HG02759 (cell line): ENCODE data around the gene UBE2E2.
A peak's percentile ranks its signal among the peaks of the same experiment; 100 is the strongest.

Experiments
- ATAC-seq: cut with Tn5 transposase; IDR thresholded peaks from one replicate; pipeline ENCODE4 v1.9.1; 2021; ENCODE audit warnings: mild to moderate bottlenecking, moderate library complexity; ENCODE audit not compliant: unreplicated experiment

The UBE2E2 gene

DNA sequence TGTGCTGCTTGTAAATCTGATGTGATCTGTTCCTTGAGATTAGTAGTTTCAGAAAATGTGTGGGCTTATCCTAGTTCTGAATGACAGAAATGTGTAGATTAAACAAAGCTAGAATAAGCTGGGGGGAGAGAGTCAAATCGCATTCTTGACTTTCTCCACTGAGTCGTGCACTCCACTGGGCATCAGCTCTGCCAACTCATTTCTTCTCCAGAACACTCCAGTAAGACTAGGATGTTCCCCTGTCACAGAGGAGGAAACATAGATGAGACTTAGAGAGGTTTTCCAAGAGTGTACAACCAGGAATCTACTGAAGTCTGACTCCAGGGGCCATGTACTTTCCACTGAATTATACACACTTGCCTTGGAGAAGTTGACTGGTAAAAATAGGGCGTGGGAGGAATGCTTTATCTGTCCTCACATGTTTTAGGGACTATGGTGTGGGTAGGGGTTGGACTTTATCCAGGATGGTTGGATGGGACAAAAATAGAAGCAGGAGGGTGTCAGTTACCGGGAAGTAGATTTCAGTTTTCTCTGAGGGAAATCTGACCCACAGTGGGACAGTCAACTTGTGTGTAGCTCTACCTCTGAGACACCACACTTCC is 298.2 kb downstream of the UBE2E2 start:
- ATAC-seq: no peak

DNA sequence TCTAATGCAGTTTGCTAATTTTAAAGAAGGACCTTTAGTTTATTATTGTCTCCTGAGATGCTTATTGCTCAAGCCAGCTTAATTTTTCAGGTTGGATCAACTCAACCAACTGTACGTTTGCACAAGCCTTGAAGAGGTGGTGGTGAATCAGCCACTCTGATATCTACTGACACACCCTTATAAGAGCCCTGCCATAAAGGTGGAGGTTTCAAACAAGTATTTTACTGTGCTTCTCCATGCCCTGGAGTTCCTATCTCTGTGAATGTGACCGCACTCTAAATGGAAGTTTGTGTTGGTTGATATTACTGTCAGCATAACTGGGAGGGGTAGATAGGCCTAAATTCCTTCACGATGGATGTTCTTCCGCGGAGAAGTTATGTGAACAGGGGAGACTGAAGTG is 305.3 kb downstream of the UBE2E2 start:
- no peak for ATAC-seq

DNA sequence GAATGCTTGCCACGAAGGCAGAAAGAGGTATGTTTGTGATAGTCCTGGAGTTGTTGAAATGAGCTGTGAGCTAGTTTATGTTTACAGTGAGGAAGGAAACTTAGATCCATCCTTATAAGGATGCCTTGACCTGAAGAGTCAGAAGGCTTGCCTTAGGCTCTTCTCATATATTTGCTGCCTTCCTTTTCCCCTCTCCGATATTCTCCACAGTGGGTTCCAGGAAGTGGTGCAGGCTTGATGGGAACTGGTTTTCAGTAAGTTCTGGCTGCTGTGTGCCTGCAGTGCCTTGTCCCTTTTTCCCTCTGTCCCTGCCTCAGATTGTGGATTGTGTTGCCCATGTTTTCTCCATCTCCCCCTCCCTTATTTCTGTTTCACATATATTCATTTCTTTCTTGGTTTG is 315.3 kb downstream of the UBE2E2 start:
- ATAC-seq: no peak

DNA sequence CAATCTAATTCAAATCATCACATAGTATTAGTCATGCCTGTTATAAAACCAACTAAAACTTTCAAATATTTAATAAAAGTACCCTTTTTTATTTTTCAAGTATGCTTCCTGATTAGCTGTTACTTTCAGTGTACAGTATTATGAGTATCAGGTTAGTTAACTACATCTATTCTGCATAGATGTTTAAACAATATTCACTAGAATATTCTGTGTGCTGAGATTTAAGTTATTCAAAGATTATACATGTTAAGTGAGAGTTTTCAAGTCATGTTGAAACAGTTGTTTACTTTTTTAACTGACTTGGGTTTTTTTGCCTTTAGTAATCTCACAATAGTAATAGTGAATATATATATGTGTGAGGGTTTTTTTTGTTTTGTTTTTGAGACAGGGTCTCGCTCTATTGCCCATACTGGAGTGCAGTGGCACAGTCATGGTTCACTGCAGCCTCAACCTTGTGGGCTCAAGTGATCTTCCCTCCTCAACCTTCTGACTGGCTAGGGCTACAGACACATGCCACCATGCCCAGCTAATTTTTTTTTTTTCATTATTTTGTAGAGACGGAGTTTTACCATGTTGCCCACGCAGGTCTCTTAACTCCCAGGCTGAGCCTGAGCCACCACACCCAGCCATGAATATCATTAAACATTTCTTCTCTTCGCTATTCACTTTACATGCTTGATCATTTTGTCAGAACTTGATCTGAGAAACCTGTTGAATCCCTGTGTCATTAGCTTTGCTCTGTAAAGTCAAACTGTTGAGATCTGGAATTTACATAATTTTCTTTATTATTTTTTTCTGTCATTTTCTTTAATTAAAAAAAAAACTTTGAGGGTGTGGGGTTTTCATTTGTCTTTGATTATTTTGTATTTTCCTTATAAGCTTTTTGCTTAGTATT is 316.4 kb downstream of the UBE2E2 start:
- peak; percentile 92 for ATAC-seq

DNA sequence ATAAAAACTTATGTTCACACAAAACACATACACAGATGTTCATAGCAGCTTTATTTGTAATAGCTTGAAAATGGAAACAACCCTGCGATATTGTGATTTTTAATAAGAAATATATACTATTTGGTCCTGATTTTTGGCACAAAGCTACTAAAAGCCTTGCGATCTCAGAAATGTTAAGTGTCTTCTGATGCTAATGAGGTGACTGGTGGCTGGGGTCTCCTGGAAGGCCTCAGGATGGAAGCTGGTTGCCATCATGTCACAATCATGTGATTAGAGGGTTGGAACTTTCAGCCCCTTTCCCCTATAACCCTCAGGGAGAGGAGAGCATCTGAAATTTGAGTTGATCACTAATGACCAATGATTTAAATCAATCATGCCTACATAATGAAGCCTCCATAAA is 324.2 kb downstream of the UBE2E2 start:
- no peak for ATAC-seq

DNA sequence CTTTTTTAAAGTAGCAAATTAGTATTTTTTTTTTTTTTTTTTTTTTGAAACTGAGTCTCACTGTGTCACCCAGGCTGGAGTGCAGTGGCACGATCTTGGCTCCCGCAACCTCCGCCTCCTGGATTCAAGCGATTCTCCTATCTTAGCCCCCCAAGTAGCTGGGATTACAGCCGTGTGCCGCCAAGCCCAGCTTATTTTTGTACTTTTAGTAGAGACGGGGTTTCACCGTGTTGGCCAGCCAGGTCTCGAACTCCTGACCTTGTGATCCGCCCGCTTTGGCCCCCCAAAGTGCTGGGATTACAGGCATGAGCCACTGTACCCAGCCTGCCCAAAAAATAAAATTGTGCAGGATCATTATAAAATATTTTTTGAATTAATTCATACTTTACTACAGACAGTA is 330.5 kb downstream of the UBE2E2 start:
- ATAC-seq: no peak

DNA sequence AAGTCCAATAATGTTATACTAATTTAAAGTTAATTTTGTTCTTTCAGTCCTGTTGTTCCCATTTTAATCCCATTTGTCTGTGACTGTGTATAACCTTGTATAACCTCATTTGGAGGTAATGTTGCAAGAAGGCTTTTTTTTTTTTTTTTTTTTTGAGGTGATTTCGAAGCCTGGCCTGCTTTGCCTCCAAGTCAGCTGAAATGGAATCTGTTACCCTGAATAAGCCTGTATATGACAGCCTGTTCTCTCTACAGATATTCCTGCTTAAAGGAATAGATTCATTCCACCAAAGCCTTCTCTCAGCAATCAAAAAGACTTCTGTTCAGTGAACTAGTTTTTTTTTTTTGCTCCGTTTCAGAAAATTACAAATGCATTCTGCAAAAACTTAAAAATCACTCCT is 330.9 kb downstream of the UBE2E2 start:
- no peak for ATAC-seq

DNA sequence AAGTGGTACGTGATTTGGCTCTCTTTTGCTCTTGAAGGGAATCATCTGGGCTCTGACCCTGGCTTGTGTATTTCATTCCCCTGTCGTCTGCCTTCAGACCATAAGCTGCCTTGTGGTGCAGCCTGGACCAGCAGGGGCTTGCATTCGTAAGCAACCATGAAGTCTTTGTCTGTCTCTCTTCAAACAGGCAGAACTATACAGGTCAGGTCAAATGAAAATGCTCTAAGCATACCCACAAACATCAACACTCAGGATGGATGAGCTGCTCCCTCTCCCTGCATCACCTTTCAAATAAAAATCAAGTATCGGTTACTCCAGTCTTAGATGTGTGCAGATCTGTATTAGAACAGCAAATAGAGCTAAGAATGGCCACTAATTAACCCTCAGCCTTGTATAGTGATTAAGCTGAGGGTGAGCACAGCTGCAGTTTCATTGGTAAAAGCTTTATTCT is 334.0 kb downstream of the UBE2E2 start:
- ATAC-seq: no peak

DNA sequence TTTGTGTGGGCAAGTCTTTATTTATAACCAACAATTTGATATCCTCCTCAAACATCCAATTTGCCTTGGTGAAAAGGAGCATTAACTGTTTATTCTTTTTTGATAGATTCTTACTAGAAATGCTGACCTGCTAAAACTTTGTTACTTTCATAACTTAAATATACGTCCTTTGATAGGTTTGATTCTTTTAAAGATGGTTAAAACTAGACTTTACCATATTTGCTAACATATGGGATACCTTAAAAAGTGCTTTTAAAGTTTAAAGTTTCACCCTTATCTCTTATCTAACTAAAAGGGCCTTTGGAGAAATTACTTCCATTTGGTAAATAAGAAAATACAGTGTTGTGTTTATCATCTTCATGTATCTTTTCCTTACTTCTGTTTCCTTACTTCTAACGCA is 336.1 kb downstream of the UBE2E2 start:
- no peak for ATAC-seq

DNA sequence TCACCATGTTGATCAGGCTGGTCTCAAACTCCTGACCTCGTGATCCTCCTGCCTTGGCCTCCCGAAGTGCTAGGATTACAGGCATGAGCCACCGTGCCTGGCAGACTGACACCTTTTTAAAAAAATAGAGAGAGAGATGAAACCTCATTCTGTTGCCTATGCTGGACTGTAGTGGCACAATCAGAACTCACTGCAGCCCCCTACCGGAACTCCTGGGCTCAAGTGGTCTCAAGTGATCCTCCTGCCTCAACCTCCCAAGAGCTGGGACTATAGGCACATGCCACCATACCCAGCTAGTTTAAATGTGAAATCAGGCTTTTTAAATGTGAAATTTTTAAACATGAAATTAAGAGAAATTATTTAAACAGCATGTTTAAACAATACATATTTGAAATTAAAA is 337.5 kb downstream of the UBE2E2 start:
- ATAC-seq: no peak

DNA sequence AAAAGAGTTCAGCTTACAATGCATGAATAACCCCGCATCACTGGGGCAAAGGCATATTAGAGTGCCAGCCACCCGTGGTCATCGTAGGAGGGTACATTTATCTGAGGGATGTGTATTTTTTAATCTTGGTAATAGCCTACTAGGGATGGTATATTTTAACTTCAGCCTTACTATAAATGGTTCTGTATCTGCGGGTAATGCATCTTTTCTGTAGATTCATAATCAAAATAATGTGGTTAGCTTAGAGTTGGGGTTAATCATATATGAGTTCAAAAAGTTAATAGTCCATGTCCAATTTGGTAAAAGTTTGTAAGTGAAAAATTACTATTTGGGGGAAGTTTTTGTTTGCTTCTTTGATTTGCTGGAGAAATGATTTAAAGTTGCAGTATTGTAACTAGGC is 339.0 kb downstream of the UBE2E2 start:
- ATAC-seq: no peak

DNA sequence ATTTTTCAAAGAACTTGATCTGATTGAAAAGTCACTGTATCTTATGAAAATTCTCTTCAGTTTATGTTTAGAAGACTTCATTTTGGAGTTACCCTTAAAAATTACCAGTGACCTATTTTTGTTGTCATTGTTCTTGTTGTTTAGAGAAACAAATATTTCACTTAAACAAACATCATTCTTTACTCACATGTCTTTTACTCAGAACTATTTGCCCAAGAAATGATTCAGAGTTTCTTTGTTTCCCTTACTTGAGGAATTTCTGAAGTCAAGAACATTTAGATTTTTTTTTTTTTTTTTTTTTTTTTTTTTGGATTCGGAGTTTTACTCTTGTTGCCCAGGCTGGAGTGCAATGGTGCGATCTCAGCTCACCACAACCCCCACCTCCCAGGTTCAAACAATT is 343.1 kb downstream of the UBE2E2 start:
- ATAC-seq: no peak

DNA sequence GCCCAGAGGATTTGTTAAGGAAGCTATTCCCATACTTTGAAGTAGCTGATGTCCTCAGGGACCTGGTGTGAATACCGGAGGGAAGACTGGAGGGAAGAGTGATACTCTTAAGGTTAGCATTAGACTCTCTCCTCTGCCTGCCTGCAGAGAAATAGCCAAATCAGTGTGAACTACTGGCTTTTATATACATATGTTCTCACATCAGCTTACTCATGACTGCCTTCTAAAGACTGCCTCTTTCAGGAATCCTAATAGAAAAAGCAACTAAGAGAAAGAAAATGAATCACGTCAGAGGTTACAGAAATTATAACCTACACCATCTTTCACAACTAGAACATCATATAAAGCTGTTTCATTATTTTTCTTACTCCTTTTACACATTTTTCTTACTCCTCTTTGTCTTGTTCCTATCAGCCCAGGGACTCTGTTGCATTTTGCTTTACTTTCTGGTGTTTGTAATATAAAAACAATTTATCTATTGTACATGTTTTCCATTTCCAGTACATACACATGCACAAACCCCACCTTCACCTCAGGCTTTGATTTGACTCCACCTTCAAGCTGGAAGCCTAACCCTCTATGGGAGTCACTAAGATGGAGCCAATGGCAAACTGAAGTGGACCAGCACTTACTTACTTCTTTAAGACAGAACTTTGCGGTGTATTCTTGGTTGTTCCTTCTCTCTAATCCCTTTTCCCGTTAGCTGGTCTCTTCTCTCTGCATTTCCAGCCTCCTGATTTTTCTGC is 345.0 kb downstream of the UBE2E2 start:
- no peak for ATAC-seq

DNA sequence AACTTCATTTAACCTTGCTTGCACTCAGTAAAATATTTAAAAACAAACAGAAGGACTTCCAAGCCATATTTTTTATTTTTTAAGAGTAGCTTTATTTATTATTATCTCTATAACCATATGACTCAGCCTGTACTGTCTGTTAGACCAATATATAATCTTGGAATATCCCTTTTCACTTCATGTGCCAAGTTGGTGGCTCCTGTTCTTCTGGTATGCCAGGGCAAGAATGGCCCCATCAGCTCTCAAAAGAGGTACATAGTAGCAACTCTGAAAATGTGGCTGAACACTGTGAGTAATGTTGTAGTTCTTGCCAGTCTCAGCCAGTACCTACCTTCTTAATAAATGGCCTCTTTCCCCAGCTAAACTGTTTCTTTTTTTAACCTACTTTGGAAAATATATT is 345.6 kb downstream of the UBE2E2 start:
- no peak for ATAC-seq

DNA sequence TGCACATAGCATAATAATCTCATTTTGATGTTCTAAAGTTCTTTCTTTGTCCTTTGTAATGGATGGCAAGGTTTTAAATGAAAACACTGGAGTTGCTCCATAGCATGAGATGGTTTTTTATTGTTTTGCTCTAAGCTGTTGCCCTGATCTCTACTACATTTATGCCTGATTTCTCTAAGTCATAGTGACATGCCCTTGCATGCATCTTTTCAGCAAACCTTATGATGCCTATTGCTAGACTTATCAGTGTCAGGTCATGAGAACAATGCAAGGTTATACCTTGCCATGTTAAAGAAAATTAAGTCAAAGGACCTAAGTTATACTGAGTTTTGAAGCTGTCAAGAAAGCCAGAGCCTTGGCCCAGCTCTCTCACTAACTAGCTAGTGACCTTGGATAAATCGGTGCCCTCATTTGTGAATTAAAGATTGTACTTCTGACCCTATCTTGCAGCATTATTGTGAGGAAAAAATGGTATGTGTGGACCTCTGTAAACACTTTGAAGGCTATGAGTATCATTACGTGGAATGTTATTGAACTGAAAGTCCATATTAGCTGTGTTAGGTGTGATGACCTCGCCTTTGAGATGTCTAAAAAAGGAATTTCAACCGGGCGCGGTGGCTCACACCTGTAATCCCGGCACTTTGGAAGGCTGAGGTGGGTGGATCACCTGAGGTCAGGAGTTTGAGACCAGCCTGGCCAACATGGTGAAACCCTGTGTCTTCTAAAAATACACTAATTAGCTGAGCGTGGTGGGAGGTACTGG is 346.2 kb downstream of the UBE2E2 start:
- ATAC-seq: no peak

DNA sequence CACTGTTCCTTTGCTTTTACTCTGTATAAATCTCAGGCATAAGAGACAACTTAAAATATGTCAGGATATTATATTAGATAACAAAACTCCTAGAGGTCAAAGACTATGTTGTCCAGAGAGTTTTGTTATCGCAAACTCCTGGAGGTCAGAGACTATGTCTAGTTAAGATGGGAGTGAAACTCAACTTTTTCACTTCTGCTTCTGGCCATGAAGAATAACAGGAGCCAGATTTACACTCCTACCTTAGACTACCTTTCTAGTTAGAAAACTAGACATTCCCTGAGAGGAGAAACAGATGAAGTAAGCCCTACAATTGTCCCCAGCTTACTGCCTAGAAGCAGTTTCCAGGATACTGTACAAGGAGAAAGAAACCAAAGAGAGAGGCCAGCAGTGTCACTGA is 347.3 kb downstream of the UBE2E2 start:
- ATAC-seq: peak; percentile 83

DNA sequence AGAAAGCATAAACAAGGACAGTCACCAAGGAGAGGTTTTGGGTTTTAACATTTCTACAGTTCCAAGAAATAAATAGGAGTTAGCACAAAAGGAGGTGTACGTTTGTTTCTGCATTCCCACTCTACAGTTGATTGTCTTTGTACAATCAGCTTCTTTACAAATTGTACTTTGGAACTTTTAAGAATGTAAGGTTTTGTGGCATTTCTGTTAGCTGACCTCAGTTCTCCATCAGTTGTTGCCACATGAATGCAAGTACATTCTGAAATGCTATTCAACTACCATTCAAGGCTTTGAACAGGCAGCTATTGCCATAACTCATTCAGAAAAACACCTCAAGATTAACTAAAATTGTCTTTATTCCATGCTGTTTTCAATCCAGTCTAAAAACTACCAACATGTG is 349.4 kb downstream of the UBE2E2 start:
- ATAC-seq: no peak

DNA sequence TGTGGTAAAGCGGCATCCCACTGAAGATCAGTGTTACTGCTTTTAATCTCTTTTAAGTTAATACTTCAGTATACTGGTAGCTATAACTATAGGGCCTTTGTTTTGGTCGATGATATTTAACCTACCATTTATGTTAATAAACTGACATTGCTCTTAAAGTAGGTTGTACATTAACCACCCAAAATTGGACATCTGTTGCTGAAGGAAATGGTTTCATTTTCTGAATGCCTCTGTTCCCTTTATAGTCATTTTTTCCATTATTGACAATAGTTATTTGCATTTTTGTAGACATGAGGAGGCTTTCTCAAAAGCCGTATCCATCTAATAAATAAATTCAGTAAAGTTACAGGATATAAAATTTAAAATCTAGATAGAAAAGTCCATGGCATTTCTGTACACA is 350.2 kb downstream of the UBE2E2 start:
- no peak for ATAC-seq

DNA sequence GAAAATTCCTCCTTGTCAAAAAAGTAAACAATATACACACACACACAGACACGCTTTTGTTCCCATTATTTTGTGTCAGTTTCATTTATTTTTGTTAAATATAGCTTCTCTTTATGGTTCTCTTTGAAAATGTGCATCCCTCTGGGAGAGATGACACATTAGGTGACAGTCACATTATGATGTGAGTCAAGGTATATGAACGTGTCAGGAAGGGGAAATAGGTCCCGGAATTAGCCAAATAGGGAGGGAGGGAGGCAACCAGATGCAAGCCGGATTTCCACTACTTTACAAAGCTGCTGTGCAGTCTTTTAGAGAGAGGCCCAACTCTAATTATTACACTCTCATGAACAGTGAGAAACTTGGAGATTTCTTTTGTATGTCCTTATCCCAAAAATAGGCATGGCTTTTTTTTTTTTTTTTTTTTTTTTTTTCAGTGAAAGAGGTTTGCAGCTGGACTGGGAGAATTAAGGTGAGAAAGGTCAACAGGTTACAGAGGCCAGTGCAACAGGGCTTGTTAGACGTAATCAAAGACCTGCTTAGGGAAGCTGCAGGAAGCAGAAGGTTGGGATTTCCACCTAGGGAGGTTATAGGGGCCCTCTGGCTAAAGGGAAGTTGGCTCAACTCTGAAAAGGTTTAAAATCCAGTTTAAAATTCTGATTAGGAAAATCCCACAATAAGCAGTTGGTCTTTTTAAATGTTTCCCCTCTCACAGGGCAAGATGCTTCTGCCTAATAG is 362.1 kb downstream of the UBE2E2 start:
- ATAC-seq: no peak

DNA sequence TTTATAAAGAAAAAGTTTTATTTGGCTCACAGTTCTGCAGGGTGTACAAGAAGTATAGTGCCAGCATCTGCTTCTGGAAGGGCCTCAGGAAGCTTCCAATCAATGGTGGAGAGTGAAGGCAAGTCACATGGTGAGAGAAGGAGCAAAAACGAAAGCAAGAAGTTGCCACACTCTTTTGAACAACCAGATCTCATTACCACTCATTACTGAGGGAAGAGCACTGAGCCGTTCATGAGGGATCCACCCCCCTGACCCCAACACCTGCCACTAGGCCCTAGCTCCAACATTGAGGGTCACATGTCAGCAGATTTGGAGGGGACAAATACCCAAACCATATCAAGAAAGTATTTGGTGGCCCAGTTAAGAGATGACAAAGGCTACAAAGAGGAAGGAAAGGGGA is 363.4 kb downstream of the UBE2E2 start:
- ATAC-seq: peak; percentile 63
